ENCODE measurements around the gene HOXA13.

Gene HOXA13

DNA sequence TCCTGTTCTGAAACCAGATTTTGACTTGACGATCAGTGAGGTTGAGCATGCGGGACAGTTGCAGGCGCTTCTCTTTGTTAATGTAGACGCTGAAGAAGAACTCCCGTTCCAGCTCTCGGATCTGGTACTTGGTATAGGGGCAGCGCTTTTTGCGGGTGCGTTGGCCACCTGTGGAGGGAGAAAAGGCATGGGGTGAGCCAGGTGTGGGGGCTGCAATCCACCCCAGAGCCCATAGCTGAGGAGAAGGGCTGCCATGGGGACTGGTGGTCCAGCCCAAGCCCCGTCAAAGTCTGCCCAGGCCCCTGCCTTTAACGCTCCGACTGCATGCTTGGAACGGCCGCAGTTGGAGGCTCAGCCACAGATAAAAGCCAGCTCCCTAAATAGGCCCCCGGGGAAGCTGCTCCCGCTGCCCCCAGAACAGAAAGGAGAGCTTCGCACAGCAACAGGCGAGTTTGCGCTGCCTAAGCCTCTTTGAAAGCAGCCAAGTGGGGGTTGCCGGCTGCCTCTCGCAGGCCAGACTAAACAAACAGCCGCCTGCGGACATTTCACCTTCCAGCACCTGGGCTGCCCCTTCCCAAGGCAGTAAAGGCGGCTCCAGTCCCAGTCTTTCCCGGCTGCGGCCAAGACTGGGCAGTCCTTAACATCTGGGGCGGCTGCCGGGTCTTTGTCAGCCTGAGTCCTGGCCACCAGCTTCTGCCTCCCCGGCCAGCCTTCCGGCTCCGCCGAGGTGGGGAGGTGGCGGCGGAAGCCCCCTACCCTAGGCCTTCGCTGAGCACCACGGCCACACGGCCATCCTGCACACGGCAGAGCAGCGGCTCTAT is 16.8 kb downstream of the HOXA13 start:
- no peak for DNase-seq

DNA sequence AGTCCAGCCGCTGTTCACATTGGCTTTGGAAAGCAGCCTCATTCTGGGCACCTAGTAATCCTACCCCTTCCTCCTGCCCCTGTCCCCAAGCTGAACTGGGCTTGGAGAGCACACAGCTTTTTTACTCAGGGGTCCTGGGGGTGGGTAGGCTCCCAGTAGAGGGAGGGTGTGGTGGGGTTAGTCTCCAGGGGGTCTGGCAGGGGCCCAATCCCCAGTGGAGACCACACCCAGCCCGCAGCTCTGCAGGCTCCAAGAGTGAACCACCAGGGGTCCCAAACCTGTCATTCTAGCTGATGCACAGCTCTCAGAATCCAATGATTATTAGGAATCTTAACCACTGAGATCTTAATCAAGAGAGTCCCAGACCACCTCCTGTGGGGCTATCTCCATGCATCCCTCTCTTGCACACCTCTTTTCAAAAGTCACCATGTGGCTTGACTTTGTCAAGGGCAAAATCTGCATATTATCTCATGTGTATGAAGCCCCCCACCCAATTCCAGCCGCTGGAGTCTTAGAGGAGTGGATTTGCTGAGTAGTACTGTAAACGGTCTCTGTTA is 17.5 kb downstream of the HOXA13 start:
- no peak for DNase-seq

DNA sequence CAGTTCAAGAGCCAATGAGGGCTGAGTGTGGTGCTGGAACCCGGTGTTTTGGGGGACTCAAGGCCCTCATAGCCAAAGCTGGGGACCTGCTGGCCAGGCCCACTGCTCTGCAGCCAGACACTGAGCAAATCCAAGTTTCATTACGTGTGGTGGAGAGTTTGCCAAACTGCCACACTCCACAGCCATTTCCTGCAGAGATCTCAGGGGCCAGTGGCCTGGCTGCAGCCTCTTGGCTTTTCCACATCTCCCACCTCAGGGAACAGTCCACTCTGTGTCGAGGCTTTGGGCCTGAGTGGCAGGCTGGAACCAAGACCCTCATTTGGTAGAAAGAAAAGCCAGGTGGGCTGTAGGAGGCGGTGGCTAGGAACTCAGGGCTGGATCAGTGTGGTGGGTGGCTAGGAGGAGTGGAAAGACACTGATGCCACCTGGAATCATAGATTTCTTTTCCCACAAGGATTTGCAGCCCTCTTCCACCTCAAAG is 18.1 kb downstream of the HOXA13 start:
- no peak for DNase-seq

DNA sequence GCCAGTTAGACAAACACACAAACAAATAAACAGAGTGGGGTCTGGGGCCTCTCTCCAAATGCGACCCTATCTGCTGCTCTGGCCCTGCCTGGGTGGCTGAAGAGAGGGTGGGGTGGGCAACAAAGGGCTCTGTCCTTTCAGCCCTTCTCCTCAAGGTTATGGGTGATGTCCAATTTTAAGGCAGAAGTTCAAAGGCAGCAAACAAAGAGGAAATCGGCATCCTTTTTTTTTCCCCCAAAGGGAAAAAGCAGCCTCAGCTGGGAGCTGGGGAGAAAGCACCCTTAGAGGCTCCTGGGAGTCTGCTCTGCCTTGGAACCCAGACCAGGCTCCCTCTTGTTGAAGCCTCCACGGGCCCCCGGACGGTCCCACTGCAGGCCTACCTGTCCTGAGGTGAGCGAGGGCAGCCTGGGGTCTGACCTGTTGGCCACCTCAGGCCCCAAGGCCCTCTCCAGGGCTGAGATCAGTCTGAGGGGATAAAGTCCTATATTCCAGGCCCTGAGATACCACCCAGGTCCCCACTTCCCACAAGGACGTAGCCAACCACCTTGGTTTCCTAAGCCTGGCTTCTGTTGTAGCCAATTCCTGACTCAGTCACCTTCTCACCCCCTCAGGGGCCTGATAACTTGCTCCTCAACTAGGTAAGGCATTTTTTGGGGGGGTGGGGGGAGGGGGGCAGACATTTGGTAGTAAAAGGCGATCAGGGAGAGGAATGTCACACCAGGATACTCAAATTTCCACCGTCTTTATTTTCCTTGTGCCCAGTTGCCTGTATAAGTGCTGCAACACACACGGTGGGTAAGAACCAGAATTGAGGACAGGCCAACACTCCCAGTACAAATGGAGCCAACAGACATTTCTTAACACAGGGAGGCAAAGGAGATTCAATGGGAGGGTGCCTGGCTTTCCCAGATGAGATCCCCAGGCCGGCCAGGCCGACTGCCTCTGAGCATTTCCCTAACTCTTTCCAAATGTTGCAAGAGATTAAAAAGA is 19.2 kb downstream of the HOXA13 start:
- no peak for DNase-seq

DNA sequence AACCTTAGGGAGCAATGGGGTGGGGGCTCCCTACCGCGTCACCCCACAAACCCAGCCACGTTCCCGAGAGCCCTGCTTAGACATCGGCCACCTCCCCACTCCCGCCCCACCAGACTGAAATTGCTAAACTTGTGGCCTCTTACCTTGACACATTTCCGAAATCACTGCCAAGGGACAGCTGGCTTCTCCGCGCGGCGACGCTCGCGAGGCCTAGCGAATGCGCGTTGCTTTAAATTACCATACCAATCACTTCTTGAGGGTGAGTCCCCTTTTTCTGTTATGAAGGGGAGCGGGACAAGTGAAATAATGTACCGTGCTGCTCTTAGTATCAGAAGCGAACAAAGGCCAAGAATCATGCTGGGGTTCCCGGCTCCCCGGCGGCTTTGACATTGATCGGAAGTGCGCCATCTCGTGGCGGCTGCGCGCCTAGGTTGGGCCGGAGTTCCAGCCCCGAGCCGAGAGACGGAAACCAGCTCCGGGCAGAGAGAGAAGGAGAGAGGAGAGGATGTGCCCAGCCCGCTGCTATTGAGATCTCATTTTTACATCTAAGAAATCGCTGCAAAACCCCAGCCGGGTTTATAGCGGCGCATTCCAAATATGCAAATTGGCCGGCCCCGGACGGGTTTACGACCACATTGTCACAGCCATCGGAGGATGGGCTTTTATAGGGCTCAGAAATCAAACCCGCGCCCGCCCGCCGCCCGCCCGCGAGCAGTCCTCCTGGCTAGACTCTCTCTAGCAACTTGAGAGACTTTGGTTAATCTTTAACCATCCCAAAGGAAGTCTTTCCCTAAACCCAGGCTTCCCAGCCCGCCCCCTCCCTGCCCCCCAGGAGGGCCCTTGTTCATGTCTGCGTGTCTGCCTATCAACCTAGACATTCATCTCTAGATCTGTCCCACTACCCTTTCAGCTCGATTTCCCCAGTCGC is 20.1 kb downstream of the HOXA13 start:
- peak in 6 of 56 donors; percentile 6 to 35 (median 10) for DNase-seq

DNA sequence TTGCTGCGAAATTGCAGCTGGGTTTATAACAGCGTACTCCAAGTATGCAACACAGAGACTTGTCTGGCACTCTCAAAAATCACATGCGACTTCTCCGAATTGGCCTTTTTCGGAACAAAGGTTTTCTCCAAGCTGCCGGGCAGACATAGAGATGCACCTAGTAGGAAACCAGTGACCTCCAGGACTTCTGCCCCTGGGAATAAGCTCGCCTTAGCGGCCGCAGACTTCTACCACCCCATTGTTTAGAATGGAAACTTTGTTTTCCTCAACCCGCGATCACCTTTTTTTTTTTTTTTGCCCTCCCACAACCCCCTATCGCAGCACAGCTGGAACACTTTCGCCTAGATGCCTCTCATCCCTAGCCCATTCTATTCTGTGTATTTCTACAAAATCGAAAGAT is 20.9 kb downstream of the HOXA13 start:
- no peak for DNase-seq

DNA sequence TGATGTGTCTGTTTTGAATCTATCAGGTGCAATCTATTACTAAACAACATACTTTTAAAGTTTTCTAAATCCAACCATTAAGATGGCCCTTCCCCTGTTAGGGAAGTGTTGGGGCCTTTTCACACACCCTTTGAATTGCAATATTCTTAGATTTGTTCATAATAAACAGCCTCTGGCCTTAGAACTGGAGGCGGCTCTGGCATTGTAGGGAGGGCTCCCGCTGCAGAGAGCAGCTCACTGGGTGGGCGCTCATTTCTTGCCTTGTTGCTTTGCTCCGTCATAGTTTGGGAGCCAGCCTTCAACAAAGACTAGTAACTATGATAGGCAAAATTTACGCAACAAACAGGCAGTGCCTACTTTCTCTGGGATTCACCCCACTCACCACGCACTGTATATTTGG is 21.5 kb downstream of the HOXA13 start:
- DNase-seq: no peak

DNA sequence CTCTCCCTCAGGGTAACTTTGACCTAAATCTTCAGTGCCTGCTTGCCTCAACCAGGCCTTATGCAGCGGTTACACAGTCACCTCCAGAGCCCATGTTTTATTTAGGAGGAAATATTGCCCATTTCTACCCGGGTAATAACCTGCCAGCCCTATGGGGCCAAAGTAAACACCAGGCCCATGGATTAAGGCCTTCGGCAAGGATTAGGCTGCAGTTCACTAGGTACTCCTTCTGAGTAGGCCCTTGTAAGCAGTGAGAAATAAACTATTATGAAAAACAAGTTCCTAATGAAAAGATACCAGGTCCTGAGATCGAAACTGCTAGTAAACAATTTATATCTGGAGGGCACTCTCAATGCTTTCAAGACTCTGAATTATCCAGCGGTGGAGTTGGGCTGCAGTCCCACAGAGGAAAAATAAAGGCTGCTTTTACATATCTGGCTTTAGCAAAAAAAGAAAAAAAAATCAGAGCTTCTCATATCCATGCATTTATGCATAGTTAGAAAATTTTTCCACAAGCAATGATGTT is 22.0 kb downstream of the HOXA13 start:
- no peak for DNase-seq

DNA sequence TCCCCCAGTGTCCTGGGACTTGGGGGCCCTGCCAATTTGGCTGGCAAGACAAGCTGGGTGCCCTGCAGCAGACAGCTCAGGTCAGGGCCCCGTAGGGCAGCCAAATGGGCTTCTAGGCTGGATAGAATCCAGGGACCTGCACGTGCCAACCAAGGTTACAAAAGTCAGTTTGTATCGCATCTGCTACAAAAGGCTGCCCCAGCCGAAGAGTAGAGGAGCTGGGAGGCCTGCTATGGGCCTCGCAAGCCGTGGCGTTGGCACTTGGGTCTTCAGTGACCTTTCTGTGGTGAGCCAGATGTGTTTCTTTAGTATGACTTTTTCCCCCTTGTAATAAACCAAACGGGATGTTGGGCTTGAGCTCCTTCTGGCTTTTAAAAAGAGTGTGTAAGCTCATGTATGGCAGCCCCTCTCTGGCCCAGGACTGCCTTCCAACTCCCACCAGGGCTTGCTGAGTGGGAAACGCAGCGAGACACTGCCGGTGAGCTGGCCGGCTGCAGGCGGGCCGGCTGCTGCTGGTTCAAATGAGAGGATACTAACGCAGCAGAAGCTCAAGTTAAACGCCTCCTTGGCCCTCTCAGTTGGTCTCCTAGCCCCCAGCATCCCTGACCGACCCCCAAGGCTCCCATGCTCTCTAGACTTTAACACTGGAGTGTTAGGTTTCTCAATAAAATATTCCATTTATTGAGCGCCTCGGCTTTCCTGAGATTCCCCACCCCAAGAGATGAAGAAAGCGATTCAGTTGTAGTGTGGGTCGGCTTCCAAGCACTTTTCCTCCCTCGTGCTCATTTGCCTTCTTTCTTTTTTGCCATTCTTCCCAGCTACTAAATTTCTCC is 22.7 kb downstream of the HOXA13 start:
- DNase-seq: no peak

DNA sequence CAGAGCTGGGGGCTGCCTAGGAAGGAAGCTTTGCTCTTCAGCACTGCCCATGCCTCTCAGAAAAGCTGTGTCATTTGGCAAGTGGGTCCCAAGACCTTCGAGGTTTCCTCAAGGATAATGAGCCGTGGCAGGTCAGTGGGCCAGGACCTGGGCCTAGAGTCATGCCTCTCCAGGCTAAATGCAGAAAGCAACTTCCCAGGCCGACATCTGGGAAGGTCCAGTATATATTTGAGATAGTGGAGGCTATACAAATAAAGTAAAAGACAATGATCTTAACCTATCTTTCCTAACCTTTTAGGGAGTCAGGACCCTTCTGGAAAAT is 23.4 kb downstream of the HOXA13 start:
- DNase-seq: no peak

DNA sequence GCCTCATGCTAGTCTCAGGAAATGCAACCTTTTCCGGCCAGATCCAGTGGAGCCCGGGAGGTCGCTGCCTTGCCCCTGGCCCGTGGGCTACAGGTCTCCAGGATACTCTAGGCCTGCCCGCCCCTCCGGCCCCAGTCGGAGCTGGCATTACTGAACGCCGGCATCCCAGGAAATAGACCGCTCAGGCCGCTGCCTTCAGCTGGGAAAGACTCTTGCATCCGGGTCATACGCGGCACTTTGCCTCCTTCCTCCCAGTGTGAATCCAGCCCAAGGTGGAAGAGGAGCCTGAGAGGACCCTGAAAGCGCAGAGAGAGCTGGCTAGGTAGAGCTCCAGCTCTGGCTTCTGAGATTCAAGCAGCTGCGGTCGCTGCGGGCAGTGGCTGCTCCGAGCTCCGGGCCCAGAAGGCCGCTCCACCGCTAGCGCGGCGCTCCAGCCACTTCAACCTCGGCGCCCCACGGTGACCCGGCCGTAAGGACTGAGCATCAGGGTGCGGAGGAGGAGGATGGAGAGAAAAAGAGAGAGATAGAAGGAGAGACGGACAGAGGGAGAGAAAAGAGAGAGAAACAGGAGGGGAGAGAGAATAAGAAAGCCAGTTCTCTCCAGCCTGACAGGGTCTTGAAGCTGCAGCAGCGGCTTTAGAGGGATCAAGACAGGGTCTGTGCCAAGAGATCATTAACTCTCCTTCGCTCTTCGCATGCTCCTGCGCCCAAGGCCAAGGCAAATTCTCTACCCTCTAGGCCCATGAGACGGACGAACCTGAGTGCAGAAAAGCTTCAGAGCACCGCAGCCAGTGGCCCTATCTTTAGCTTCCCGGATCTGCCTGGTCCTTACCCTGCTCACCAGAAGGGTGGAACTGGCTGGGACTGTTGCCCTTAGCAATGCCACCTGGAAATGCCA is 24.0 kb downstream of the HOXA13 start:
- DNase-seq: no peak

DNA sequence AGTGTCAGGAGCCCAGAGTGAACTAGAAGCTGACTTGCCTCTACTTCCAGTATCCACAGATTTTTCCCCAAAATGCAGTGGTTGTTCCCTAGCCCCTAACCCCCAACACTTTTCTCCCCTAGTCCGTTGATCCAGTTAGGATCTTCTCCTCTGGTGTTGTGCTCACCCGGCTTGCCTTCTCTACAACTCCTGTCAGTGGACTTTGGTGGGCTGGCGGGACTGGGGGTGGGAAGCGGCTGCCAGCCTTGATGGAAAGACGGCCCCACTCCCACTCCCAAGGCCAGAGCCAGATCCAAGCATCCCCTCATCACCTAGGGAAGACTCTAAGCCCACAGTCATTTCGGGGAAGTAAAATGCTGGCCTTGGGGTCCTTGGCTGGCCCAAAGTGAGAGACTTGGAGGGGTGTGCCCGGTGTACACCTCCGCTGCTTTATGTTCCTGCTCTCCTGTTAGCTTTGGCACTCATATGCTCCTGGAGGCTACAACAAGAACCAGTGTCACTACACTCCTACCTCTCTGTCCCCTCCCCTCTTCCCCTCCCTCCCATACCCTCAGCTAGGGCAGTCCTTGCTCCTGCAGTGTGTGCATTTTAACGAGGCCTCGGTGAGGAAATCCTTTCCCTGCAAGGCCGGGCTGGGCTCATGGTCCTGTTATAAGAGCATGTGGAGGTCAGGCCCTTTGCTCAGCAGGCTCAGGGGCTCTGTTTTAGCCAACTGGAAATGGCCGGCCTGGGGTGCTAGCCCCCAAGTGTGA is 24.8 kb downstream of the HOXA13 start:
- no peak for DNase-seq

DNA sequence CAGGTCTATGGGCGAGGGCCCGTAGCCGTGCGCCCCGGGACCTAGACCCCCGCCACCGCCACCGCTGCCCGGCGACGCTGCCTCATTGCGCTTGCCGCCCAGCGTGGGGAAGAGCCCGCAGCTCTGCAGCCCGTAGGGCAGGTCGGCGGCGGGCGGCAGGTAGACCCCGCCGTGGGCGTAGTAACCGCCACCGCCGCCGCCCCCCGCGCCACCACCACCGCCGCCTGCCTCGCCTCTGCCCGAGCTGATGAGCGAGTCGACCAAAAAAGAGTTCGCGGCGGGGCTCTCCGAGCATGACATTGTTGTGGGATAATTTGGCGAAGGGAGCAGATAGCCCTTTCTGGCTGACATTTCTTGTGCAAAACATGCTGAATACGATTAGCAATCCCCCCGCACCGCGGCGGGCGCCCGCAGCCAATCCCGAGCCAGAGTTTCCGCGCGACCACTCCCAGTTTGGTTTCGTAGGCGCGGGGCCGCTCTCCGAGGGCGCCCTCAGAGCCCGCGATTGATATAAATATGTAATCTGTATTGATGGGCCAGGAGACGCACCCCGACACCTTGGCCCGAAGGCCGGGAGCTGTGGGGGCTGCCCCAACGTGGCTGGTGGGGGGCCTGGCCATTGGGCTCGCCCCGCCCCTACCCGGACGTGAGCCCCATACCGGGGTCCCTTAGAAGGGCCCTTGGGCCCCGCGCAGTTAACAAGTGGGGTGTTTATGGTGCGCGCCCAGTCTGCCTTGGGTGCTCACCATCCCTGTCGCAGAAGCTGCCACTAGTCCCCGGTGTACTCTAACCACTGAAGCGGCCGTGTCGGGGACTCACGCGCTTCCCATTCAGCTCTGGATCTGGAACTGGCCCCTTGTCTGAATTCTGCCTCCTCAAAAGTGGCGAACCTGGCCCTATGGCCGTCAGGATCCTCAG is 25.7 kb downstream of the HOXA13 start, which contains the start of gene HOXA10:
Gene HOXA10, minus strand, starts transcription at position 365 of the 918 bp plus-strand sequence. Its CDS starts 14 bp downstream, at position 351.
- DNase-seq: no peak

DNA sequence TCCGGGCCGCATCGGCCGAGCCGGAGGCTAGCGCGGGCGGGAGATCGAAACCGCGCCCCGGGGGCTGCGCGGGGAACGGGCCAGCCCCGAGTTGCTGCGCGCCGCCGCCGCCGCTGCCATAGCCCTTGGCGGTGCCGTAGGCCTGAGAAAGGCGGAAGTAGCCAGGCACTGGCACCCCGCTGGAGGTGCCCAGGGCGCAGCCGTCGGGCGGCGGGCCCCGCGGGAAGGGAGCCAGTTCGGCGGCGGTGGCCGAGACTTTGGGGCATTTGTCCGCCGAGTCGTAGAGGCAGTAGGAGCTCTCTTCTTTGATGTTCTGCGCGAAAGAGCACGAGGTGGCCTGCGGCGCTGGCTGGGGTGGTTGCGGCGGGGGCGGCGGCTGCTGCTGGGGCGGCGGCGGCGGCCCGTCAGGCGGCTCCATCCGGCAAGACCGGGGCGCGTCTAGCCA is 26.4 kb downstream of the HOXA13 start:
- DNase-seq: no peak

DNA sequence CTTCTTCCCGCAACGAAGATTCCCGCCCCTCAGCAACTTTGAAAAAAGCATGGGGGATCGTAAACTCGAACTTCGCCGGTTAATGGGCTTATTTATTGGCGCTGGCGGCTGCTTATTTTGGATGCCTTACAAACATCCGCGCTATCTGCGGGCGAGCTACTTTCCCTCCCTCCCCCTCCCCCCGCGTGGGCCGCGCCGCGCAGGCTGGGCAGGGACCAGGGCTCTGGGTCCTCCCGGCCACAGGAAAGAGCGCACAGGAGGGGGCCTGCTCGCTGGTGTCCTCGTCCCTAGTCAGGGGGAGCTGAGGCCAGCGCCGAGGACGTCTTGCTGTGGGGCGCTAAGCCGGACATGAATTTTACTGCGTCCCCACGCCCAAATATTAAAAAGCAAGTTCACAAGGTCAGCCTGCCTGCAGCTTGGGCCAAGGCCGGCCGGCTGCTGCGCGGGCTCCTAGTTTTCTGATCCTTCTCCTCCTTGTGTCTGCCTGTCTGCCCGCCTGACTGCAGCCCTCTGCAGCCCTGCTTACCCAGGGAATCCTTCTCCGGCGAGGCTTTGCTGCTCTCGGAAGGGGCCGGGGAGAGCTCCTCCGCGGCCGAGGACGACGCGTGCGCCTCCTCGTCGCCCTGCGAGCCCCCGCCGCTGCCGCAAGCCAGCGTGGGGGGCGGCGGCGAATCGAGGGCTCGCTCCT is 26.9 kb downstream of the HOXA13 start:
- DNase-seq: no peak

DNA sequence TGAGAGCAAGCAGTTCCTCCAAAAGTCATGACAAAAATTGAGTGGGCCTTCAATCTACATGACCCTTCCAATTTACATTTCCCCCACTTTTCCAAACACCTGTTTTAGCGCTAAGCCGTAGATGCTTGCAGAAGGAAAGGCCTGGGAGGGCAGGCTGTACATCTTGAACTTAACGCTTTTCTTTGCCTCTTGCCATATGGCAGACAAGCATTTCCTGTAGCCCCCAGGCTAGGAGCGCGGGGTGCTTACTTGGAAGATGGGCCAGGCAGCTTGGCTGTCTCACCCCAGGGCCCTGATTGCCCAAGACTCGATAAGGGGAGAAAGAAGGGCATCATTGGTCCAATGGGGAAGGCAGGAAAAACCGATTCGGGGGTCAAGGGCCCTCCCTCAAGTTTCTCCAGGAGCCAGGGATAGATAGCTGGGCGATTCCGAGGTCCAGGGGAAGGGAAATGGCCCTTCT is 27.5 kb downstream of the HOXA13 start:
- no peak for DNase-seq
